HCT116 (cell line): Measurements from ENCODE around the gene GSPT1. TPM values are rescaled to one million over a fixed set of nuclear protein-coding genes. Genes with fewer than 3 reads are reported as not detected.
A peak's percentile ranks its signal among the peaks of the same experiment; 100 is the strongest.

ENCODE experiments used
- ATAC-seq: fragments of 200-7000 bp; cut with Tn5 transposase; 2 replicates; pipeline ENCODE4 v1.9.1; 2020; ENCODE audit warnings: mild to moderate bottlenecking, moderate library complexity
- BruUV-seq: library from RNA; stranded (reverse); fragments of 400-500 nt; replicated peaks from 2 replicates; lab custom pipeline; 2021; lab: Mats Ljungman, UMichigan
- CTCF ChIA-PET: fragments of 300-600 bp; sonication (Branson Sonifier 250); formaldehyde crosslinking; loops from one replicate; lab custom pipeline; 2021; ENCODE audit warnings: antibody characterized with exemption; lab: Charles Lee
- POLR2A ChIA-PET: fragments of 300-600, 350-600 bp; sonication (Branson Sonifier 250); formaldehyde crosslinking; loops from one replicate; lab custom pipeline; 2021; ENCODE audit warnings: antibody characterized with exemption; lab: Charles Lee
- RAD21 ChIA-PET, 2 experiments: fragments of 300-600 bp; sonication (Branson Sonifier 250); formaldehyde crosslinking; loops; one replicate each; lab custom pipeline; 2023; ENCODE audit warnings: low total read pairs in 2 of 2; ENCODE audit not compliant: uncharacterized antibody in 2 of 2, unreplicated experiment in 2 of 2, low non-redundant PET in 1 of 2; lab: Charles Lee
- DNase-seq: peaks from one replicate; pipeline ENCODE4 v3.0.0-alpha.2; 2010; ENCODE audit warnings: low read depth, low spot score
- H2AFZ ChIP-seq: fragments of 200-600 bp; shearing (Covaris generic), sonication (generic); 2 replicates; pipeline ENCODE4 v1.6.1; 2017; ENCODE audit warnings: low read depth, mixed run types, mixed read lengths, antibody characterized with exemption, low read length; ENCODE audit not compliant: poor library complexity, severe bottlenecking
- H3K27ac ChIP-seq: 2 replicates; pipeline ENCODE4 v1.5.1; 2012; ENCODE audit warnings: low read depth, low read length
- H3K27me3 ChIP-seq: fragments of 200-600 bp; sonication (generic); 2 replicates; pipeline ENCODE4 v1.6.1; 2016; ENCODE audit warnings: mixed run types, low read length, mixed read lengths; ENCODE audit not compliant: insufficient read depth
- H3K36me3 ChIP-seq, 2 experiments: fragments of 200-500 bp in 1 of 2; fragments of 200-600 bp in 1 of 2; sonication (Bioruptor generic) in 1 of 2; sonication (generic) in 1 of 2; 2 replicates each; pipeline versions ENCODE4 v1.5.1 to v1.6.1; 2014 to 2016; ENCODE audit warnings: low read length in 2 of 2, inconsistent platforms in 1 of 2, mixed read lengths in 1 of 2, mixed run types in 1 of 2; ENCODE audit not compliant: insufficient read depth in 2 of 2, control insufficient read depth in 1 of 2
- H3K4me1 ChIP-seq, 2 experiments: fragments of 200-600 bp in 1 of 2; sonication (generic) in 1 of 2; 2 replicates each; pipeline versions ENCODE4 v1.5.1 to v1.6.1; 2012 to 2017; ENCODE audit warnings: low read length in 2 of 2, inconsistent platforms in 1 of 2, mild to moderate bottlenecking in 1 of 2, mixed read lengths in 1 of 2, mixed run types in 1 of 2, moderate library complexity in 1 of 2; ENCODE audit not compliant: insufficient read depth in 2 of 2, control insufficient read depth in 1 of 2
- H3K4me2 ChIP-seq: fragments of 200-600 bp; sonication (generic); 2 replicates; pipeline ENCODE4 v1.6.1; 2017; ENCODE audit warnings: mixed run types, low read length, mixed read lengths
- H3K4me3 ChIP-seq, 2 experiments: fragments of 200-600 bp in 1 of 2; sonication (generic) in 1 of 2; replicated peaks in 1 of 2; 2 replicates each; pipeline ENCODE4 v1.5.1; 2011 to 2016; ENCODE audit warnings: low read length in 2 of 2, control low read depth in 1 of 2, low read depth in 1 of 2, mild to moderate bottlenecking in 1 of 2, mixed read lengths in 1 of 2, mixed run types in 1 of 2
- H3K79me2 ChIP-seq: fragments of 200-600 bp; sonication (generic); 2 replicates; pipeline ENCODE4 v1.6.1; 2017; ENCODE audit warnings: mild to moderate bottlenecking, mixed run types, low read length, moderate library complexity, mixed read lengths; ENCODE audit not compliant: insufficient read depth
- H3K9ac ChIP-seq: fragments of 200-600 bp; sonication (generic); 2 replicates; pipeline ENCODE4 v1.6.1; 2016; ENCODE audit warnings: low read length, mixed read lengths
- H3K9me2 ChIP-seq: fragments of 200-600 bp; sonication (generic), shearing (Covaris generic); 2 replicates; pipeline ENCODE4 v1.6.1; 2017; ENCODE audit warnings: mixed run types, mild to moderate bottlenecking, moderate library complexity; ENCODE audit not compliant: insufficient read depth
- H3K9me3 ChIP-seq, 2 experiments: fragments of 200-500 bp in 1 of 2; fragments of 200-600 bp in 1 of 2; sonication (Bioruptor generic) in 1 of 2; sonication (generic) in 1 of 2; 2 replicates each; pipeline ENCODE4 v1.6.1; 2014 to 2017; ENCODE audit warnings: low read length in 2 of 2, mixed read lengths in 2 of 2, inconsistent platforms in 1 of 2, low read depth in 1 of 2, mild to moderate bottlenecking in 1 of 2, mixed run types in 1 of 2, moderate library complexity in 1 of 2; ENCODE audit not compliant: control insufficient read depth in 1 of 2, insufficient read depth in 1 of 2
- H4K20me1 ChIP-seq: fragments of 200-600 bp; sonication (generic), shearing (Covaris generic); 2 replicates; pipeline ENCODE4 v1.6.1; 2017; ENCODE audit warnings: mixed run types, mild to moderate bottlenecking, moderate library complexity; ENCODE audit not compliant: insufficient read depth
- CBX3 ChIP-seq: IDR thresholded peaks from 2 replicates; pipeline ENCODE4 v1.6.1; 2012; ENCODE audit warnings: low read depth
- CEBPB ChIP-seq: IDR thresholded peaks from 2 replicates; pipeline ENCODE4 v1.6.1; 2012; ENCODE audit warnings: low read depth
- EGR1 ChIP-seq: IDR thresholded peaks from 2 replicates; pipeline ENCODE4 v1.6.1; 2012; ENCODE audit warnings: low read depth
- ELF1 ChIP-seq: IDR thresholded peaks from 2 replicates; pipeline ENCODE4 v1.6.1; 2012; ENCODE audit warnings: low read depth, borderline replicate concordance
- EZH2phosphoT487 ChIP-seq: fragments of 200-600 bp; IDR thresholded peaks from 2 replicates; pipeline ENCODE4 v1.6.1; 2018; ENCODE audit warnings: antibody characterized with exemption, borderline replicate concordance
- FOSL1 ChIP-seq: IDR thresholded peaks from 2 replicates; pipeline ENCODE4 v1.6.1; 2012; ENCODE audit warnings: low read depth
- POLR2A ChIP-seq: IDR thresholded peaks from 2 replicates; pipeline ENCODE4 v1.7.0; 2011; ENCODE audit warnings: borderline replicate concordance; ENCODE audit not compliant: insufficient read depth, insufficient read length; ENCODE audit errors: extremely low read depth
- POLR2AphosphoS5 ChIP-seq: IDR thresholded peaks from 2 replicates; pipeline ENCODE4 v1.6.1; 2011; ENCODE audit warnings: mild to moderate bottlenecking, low read depth, low read length, moderate library complexity
- SRF ChIP-seq: IDR thresholded peaks from 2 replicates; pipeline ENCODE4 v1.6.1; 2012; ENCODE audit warnings: low read depth
- TCF7L2 ChIP-seq: IDR thresholded peaks from 2 replicates; pipeline ENCODE4 v1.7.0; 2011; ENCODE audit warnings: borderline replicate concordance, inconsistent platforms; ENCODE audit not compliant: insufficient read depth, insufficient read length; ENCODE audit errors: extremely low read depth
- YY1 ChIP-seq: IDR thresholded peaks from 2 replicates; pipeline ENCODE4 v1.6.1; 2011; ENCODE audit warnings: low read length, low read depth, moderate library complexity, mild to moderate bottlenecking; ENCODE audit not compliant: insufficient replicate concordance; ENCODE audit errors: extremely low read depth
- intact Hi-C: fragments of 100-400 bp; cut with micrococcal nuclease; formaldehyde crosslinking; loops from 2 replicates; pipeline ENCODE4 v1.10.0; 2022
- total RNA-seq: library from RNA; stranded (reverse); gene quantifications from one replicate; pipeline ENCODE4 v1.2.1, GENCODE V29; 2021; ENCODE audit not compliant: unreplicated experiment
- TF ChIP-seq, protein P1 (sequence below): IDR thresholded peaks from 2 replicates; pipeline ENCODE4 v1.6.1; 2012; ENCODE audit warnings: low read depth

The GSPT1 gene
- total RNA-seq, 1 experiment from 2014 or later = 148 TPM

DNA sequence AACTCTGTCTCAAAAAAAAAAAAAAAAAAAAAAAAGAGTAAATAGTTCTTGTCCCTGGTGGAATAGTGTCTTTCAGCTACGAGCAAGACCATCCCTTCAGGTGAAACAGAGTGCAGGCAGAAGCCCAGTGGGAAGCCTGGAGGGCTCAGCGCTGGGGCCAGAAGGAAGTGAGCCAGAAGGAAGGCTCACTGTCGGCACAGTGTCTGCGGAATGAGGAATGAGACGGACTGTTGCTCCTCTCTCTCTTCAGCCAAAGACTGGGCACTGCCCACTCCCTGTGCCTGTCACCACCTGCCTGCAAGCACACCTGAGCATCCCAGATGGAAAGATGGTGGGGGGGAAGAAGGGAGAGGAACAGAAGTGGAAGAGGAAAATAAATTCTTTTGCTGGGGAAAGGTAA is 71.9 kb downstream of the GSPT1 start (continued):
- TF ChIP-seq, protein P1, sequence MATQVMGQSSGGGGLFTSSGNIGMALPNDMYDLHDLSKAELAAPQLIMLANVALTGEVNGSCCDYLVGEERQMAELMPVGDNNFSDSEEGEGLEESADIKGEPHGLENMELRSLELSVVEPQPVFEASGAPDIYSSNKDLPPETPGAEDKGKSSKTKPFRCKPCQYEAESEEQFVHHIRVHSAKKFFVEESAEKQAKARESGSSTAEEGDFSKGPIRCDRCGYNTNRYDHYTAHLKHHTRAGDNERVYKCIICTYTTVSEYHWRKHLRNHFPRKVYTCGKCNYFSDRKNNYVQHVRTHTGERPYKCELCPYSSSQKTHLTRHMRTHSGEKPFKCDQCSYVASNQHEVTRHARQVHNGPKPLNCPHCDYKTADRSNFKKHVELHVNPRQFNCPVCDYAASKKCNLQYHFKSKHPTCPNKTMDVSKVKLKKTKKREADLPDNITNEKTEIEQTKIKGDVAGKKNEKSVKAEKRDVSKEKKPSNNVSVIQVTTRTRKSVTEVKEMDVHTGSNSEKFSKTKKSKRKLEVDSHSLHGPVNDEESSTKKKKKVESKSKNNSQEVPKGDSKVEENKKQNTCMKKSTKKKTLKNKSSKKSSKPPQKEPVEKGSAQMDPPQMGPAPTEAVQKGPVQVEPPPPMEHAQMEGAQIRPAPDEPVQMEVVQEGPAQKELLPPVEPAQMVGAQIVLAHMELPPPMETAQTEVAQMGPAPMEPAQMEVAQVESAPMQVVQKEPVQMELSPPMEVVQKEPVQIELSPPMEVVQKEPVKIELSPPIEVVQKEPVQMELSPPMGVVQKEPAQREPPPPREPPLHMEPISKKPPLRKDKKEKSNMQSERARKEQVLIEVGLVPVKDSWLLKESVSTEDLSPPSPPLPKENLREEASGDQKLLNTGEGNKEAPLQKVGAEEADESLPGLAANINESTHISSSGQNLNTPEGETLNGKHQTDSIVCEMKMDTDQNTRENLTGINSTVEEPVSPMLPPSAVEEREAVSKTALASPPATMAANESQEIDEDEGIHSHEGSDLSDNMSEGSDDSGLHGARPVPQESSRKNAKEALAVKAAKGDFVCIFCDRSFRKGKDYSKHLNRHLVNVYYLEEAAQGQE = no peak
- TF ChIP-seq SRF (no peak), POLR2AphosphoS5 (no peak), EGR1 (no peak), CBX3 (no peak), TCF7L2 (no peak)

DNA sequence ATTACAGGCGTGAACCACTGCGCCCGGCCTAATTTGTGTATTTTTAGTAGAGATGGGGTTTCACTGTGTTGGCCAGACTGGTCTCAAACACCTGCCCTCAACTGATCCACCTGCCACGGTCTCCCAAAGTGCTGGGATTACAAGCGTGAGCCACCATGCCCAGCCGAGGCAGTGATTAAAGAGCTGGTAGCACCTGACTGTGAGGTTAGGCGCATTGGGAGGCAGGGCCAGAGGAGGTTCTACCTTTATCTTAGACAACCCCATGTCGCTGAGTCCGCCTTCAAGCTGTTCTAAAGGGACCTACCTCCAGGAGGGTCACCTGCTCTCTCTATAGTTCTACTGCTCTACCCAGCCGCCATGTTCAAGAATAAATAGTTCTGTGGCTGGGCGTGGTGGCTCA is 72.5 kb downstream of the GSPT1 start:
- no peak for DNase-seq
- no peak overlapping the region for H3K9ac ChIP-seq
- POLR2A ChIA-PET = interaction anchor here (0.7 kb wide), 1 partner anchor 100 kb away, joined by 3 read pairs; the partner anchor contains the start of gene TXNDC11
- no peaks in the 10 kb centered on the region for H3K4me1 ChIP-seq
- H3K4me2 ChIP-seq = no peak overlapping the region
- no TSS peak for BruUV-seq
- H3K9me3 ChIP-seq = no peaks in the 10 kb centered on the region
- peaks cover 25% of the 10 kb centered on the region; the same call in 1 of the 2 replicates for H4K20me1 ChIP-seq
- peaks cover 81 to 84% of the 10 kb centered on the region in 2 experiments for H3K36me3 ChIP-seq
- H3K27me3 ChIP-seq = no peaks in the 10 kb centered on the region
- peak; percentile 30; the same call in 1 of the 2 replicates for ATAC-seq
- peaks cover 87% of the 10 kb centered on the region for H3K79me2 ChIP-seq
- no peak overlapping the region for H2AFZ ChIP-seq
- no peaks in the 10 kb centered on the region for H3K9me2 ChIP-seq
- no peak overlapping the region for H3K27ac ChIP-seq
- TF ChIP-seq CEBPB (no peak), FOSL1 (no peak), EZH2phosphoT487 (no peak), POLR2A (no peak), YY1 (no peak), ELF1 (no peak)
- RAD21 ChIA-PET = no interaction called here
- intact Hi-C loops = no loop called here
- CTCF ChIA-PET = no interaction called here
- no peak overlapping the region for H3K4me3 ChIP-seq
